DND-41 (cell line): ENCODE data around the gene TSN.

ENCODE experiments used
- ATAC-seq: fragments of 200-7000 bp; cut with Tn5 transposase; 3 replicates; pipeline ENCODE4 v1.9.1; 2021; ENCODE audit warnings: low read depth; ENCODE audit not compliant: insufficient read depth
- DNase-seq: peaks from one replicate; pipeline ENCODE4 v3.0.0-alpha.2; 2020
- H2AFZ ChIP-seq: 2 replicates; pipeline ENCODE4 v1.6.0; 2012; ENCODE audit warnings: low read depth, low read length
- H3K27ac ChIP-seq: 2 replicates; pipeline ENCODE4 v1.5.1; 2012; ENCODE audit warnings: low read length, inconsistent platforms
- H3K27me3 ChIP-seq: fragments of 200-600 bp; sonication (generic); 2 replicates; pipeline ENCODE4 v1.6.0; 2012; ENCODE audit warnings: low read length, mild to moderate bottlenecking, inconsistent platforms; ENCODE audit not compliant: insufficient read depth, poor library complexity
- H3K36me3 ChIP-seq: 2 replicates; pipeline ENCODE4 v1.5.1; 2012; ENCODE audit warnings: low read length, inconsistent platforms; ENCODE audit not compliant: insufficient read depth
- H3K4me1 ChIP-seq: 2 replicates; pipeline ENCODE4 v1.5.1; 2012; ENCODE audit warnings: mild to moderate bottlenecking, low read length; ENCODE audit not compliant: insufficient read depth
- H3K4me2 ChIP-seq: 2 replicates; pipeline ENCODE4 v1.6.0; 2012; ENCODE audit warnings: mild to moderate bottlenecking, moderate library complexity, low read length, inconsistent platforms; ENCODE audit not compliant: insufficient read depth
- H3K4me3 ChIP-seq, 2 experiments: fragments of 200-600 bp in 1 of 2; shearing (Covaris generic) in 1 of 2; 2 replicates each; pipeline ENCODE4 v1.5.1; 2012 to 2016; ENCODE audit warnings: inconsistent platforms in 2 of 2, low read length in 2 of 2, mild to moderate bottlenecking in 2 of 2, low read depth in 1 of 2, moderate library complexity in 1 of 2
- H3K79me2 ChIP-seq: 2 replicates; pipeline ENCODE4 v1.6.0; 2012; ENCODE audit warnings: low read length, inconsistent platforms; ENCODE audit not compliant: insufficient read depth
- H3K9ac ChIP-seq: 2 replicates; pipeline ENCODE4 v1.6.0; 2012; ENCODE audit warnings: low read depth, mild to moderate bottlenecking, inconsistent platforms, low read length, moderate library complexity
- H3K9me3 ChIP-seq: 2 replicates; pipeline ENCODE4 v1.5.1; 2012; ENCODE audit warnings: low read length, moderate library complexity, mild to moderate bottlenecking, inconsistent platforms; ENCODE audit not compliant: insufficient read depth, severe bottlenecking
- H4K20me1 ChIP-seq: 2 replicates; pipeline ENCODE4 v1.6.0; 2012; ENCODE audit warnings: low read length; ENCODE audit not compliant: insufficient read depth
- EZH2 ChIP-seq: IDR thresholded peaks from 3 replicates; pipeline ENCODE4 v1.6.1; 2012; ENCODE audit warnings: borderline replicate concordance, low read depth, mild to moderate bottlenecking, moderate library complexity, low read length, inconsistent platforms; ENCODE audit not compliant: severe bottlenecking
- TF ChIP-seq, protein P1 (sequence below): IDR thresholded peaks from 2 replicates; pipeline ENCODE4 v1.5.1; 2012; ENCODE audit warnings: borderline replicate concordance, low read length, moderate library complexity, mild to moderate bottlenecking; ENCODE audit not compliant: poor library complexity, severe bottlenecking; ENCODE audit errors: extremely low read depth

The TSN gene

DNA sequence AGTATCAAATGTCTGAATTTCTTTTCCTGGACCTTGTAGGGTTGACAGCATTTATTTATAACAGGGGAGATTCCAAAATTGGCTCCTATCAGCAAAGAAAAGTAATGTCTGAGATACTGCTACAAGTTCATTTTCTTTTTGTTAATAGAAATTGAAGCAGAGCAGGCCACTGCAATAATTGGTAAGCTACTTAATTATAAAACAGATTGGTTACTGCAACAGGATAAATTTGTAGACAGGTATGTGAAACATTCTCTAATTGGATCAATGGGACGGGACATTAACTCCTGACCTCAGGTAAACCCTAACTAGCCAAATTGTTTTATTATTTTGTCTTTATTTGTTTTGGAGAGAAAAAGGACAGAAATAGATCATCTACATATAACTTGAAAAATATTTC is 39.3 kb upstream of the TSN start:
- no peak overlapping the region for H3K4me3 ChIP-seq
- no peaks in the 10 kb centered on the region for H3K27me3 ChIP-seq
- no peak for ATAC-seq
- no peak overlapping the region for H3K9ac ChIP-seq
- H3K9me3 ChIP-seq, result no peaks in the 10 kb centered on the region
- no peak overlapping the region for H2AFZ ChIP-seq
- H3K27ac ChIP-seq, result no peak overlapping the region
- no peaks in the 10 kb centered on the region for H3K4me1 ChIP-seq
- no peak overlapping the region for H3K4me2 ChIP-seq
- no peak for TF ChIP-seq EZH2
- no peaks in the 10 kb centered on the region for H3K36me3 ChIP-seq
- no peaks in the 10 kb centered on the region for H3K79me2 ChIP-seq
- no peak for DNase-seq
- no peaks in the 10 kb centered on the region for H4K20me1 ChIP-seq

DNA sequence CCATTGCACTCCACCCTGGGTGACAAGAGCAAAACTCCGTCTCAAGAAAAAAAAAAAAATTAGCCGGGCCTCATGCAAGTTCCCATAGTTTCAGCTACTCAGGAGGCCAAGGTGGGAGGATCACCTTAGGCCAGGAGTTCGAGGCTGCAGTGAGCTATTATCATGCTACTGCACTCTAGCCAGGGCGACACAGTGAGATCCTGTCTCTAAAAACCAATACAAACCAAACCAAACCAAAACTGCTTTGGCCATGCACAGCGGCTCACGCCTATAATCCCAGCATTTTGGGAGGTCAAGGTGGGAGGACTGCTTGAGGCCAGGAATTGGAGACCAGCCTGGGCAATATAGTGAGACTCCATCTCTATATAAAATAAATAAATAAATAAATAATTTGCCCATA is 37.9 kb upstream of the TSN start:
- Histone ChIP-seq H3K9me3 (no peaks in the 10 kb centered on the region), H3K27ac (no peak overlapping the region), H3K27me3 (no peaks in the 10 kb centered on the region), H3K79me2 (no peaks in the 10 kb centered on the region), H3K4me2 (no peak overlapping the region), H2AFZ (no peak overlapping the region), H3K4me3 (no peak overlapping the region), H3K4me1 (no peaks in the 10 kb centered on the region), H3K36me3 (no peaks in the 10 kb centered on the region), H3K9ac (no peak overlapping the region), H4K20me1 (no peaks in the 10 kb centered on the region)
- ATAC-seq (no peak), DNase-seq (no peak)
- TF ChIP-seq, protein P1, sequence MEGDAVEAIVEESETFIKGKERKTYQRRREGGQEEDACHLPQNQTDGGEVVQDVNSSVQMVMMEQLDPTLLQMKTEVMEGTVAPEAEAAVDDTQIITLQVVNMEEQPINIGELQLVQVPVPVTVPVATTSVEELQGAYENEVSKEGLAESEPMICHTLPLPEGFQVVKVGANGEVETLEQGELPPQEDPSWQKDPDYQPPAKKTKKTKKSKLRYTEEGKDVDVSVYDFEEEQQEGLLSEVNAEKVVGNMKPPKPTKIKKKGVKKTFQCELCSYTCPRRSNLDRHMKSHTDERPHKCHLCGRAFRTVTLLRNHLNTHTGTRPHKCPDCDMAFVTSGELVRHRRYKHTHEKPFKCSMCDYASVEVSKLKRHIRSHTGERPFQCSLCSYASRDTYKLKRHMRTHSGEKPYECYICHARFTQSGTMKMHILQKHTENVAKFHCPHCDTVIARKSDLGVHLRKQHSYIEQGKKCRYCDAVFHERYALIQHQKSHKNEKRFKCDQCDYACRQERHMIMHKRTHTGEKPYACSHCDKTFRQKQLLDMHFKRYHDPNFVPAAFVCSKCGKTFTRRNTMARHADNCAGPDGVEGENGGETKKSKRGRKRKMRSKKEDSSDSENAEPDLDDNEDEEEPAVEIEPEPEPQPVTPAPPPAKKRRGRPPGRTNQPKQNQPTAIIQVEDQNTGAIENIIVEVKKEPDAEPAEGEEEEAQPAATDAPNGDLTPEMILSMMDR, result no peak
- no peak for TF ChIP-seq EZH2

DNA sequence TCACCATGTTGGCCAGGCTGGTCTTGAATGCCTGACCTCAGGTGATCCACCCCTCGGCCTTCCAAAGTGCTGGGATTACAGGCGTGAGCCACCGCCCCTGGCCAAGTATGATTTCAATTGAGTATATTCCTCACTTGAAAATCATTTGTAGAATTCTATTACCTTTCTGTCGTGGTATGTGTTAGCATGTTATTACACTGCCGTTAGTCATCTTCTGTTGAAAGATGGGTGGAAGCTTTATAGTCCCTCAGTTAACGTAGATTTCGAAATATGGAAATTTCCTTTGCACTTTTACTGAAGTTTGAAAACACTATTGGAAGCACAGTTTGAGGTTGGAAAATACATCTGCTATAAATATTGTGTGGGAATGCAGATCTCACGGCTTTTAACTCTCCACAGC is 33.5 kb upstream of the TSN start:
- Histone ChIP-seq H3K9ac (no peak overlapping the region), H3K27ac (no peak overlapping the region), H3K9me3 (no peaks in the 10 kb centered on the region), H3K4me3 (no peak overlapping the region), H3K4me1 (no peaks in the 10 kb centered on the region), H3K27me3 (no peaks in the 10 kb centered on the region), H2AFZ (no peak overlapping the region), H3K36me3 (peaks cover 7% of the 10 kb centered on the region), H4K20me1 (no peaks in the 10 kb centered on the region), H3K79me2 (no peaks in the 10 kb centered on the region), H3K4me2 (no peak overlapping the region)
- ATAC-seq (no peak), DNase-seq (no peak)
- no peak for TF ChIP-seq EZH2
- TF ChIP-seq, protein P1, result no peak

DNA sequence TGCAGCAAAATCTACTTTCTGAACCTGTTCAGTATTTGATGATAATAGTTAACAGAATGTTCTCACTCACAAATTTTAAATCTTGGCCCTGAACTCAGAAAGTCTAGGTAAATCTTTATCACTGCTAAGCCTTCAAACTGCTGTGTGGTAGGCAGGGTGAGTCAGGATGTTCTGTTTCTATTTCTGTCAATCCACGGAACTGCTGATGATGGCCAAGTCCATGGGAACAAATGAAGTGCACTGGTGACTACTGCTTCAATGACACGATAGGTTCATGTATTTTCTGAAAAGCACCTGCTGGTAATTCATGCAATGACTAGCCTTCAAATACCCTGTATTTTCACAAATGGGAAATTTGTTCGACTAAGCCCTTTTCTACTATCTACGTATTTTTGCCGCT is 33.0 kb upstream of the TSN start:
- H3K4me1 ChIP-seq, result no peaks in the 10 kb centered on the region
- ATAC-seq, result no peak
- H3K9me3 ChIP-seq, result no peaks in the 10 kb centered on the region
- H3K4me3 ChIP-seq, result no peak overlapping the region
- no peaks in the 10 kb centered on the region for H4K20me1 ChIP-seq
- no peak overlapping the region for H2AFZ ChIP-seq
- H3K9ac ChIP-seq, result no peak overlapping the region
- H3K79me2 ChIP-seq, result no peaks in the 10 kb centered on the region
- no peaks in the 10 kb centered on the region for H3K27me3 ChIP-seq
- H3K27ac ChIP-seq, result no peak overlapping the region
- DNase-seq, result no peak
- TF ChIP-seq, protein P1, result no peak
- no peak for TF ChIP-seq EZH2
- no peak overlapping the region for H3K4me2 ChIP-seq
- peaks cover 12% of the 10 kb centered on the region for H3K36me3 ChIP-seq
